ENCODE data around the gene KLHL21. TPM values are rescaled to one million over a fixed set of nuclear protein-coding genes. Genes with fewer than 3 reads are reported as not detected.
"Not testable (repeated sequence)": the region's sequence is repeated elsewhere in the genome, so short reads cannot be mapped to it uniquely, and the experiment has no call there.

KLHL21 gene, protein sequence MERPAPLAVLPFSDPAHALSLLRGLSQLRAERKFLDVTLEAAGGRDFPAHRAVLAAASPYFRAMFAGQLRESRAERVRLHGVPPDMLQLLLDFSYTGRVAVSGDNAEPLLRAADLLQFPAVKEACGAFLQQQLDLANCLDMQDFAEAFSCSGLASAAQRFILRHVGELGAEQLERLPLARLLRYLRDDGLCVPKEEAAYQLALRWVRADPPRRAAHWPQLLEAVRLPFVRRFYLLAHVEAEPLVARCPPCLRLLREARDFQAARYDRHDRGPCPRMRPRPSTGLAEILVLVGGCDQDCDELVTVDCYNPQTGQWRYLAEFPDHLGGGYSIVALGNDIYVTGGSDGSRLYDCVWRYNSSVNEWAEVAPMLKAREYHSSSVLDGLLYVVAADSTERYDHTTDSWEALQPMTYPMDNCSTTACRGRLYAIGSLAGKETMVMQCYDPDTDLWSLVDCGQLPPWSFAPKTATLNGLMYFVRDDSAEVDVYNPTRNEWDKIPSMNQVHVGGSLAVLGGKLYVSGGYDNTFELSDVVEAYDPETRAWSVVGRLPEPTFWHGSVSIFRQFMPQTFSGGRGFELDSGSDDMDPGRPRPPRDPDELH
- polyA plus RNA-seq (2013, experiment 1 of 2): 12.7 TPM
- 10.0 TPM for polyA plus RNA-seq (2013, experiment 2 of 2)

DNA sequence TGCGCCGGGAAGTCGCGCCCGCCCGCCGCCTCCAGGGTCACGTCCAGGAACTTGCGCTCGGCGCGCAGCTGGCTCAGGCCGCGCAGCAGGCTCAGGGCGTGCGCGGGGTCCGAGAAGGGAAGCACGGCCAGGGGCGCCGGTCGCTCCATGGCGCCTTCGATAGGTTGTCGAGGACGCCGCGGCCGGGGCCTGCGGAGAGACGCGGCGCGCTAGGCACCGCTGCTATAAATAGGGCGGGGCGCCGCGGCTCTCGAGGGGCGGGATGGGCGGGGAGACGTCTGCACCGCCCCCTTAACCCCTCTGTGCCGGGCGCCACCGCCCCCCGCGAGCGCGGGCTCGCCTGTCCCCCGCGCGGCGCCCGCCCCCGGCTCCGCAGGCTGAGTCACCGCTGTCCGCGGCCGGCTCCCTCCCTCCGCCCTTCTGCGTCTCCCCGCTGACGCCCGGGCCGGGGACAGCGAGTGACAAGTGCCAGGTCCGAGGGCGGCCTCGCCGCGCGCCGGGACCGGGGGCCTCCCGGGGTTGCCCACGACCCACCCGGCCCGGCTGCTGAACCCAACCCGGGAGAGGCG lies at the start of gene KLHL21:
TSS of gene KLHL21 (minus strand) at position 201 of the 569 bp plus-strand sequence. CDS start at position 149, 52 bp downstream.
- Histone ChIP-seq H3K9me3 (ENCODE audit: insufficient read depth, low read depth, low read length) (no peaks in the 10 kb centered on the region), H3K36me3 (ENCODE audit: insufficient read depth, low read length) (peaks cover 17% of the 10 kb centered on the region), H3K4me3 (ENCODE audit: low read length) (peak within 1 kb of the TSS; percentile 97), H3K27ac (ENCODE audit: low read depth, low read length) (peak within 1 kb of the TSS; percentile 87), H3K4me1 (ENCODE audit: insufficient read depth, low read length) (peaks cover 22% of the 10 kb centered on the region; the same call in 1 of the 2 replicates), H3K27me3 (ENCODE audit: insufficient read depth, low read length) (no peaks in the 10 kb centered on the region), H3K9ac (ENCODE audit: low read depth, low read length) (peak within 1 kb of the TSS; percentile 91)
- under 1% methylated on average over 84 of the region's 84 CpGs for WGBS

DNA sequence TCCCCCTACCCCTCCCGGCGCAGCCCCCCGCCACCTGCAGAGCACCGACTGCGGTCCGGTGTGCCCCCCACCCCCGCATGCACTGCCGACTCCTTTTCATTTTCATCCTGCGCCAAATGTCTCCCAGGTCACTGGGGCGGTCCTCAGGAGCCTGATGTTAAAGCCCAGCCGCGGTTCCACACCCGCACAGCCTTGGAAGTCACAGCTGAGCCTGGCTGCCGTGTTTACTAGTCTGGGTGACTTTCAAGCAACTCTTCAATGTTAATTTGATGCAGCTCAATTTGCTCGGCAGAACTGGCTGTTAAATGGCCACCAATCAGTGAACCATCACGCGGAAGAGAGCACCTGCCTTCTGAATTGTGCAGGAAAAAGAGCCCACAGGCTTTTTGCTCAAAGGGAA lies 49.2 kb upstream of the KLHL21 start:
- Histone ChIP-seq H3K9ac (ENCODE audit: low read depth, low read length) (no peak overlapping the region), H3K9me3 (ENCODE audit: insufficient read depth, low read depth, low read length) (no peaks in the 10 kb centered on the region), H3K27me3 (ENCODE audit: insufficient read depth, low read length) (no peaks in the 10 kb centered on the region), H3K4me1 (ENCODE audit: insufficient read depth, low read length) (no peaks in the 10 kb centered on the region), H3K27ac (ENCODE audit: low read depth, low read length) (no peak overlapping the region), H3K36me3 (ENCODE audit: insufficient read depth, low read length) (peaks cover 52% of the 10 kb centered on the region), H3K4me3 (ENCODE audit: low read length) (no peak overlapping the region)
- 96% methylated on average over 17 of the region's 17 CpGs for WGBS

DNA sequence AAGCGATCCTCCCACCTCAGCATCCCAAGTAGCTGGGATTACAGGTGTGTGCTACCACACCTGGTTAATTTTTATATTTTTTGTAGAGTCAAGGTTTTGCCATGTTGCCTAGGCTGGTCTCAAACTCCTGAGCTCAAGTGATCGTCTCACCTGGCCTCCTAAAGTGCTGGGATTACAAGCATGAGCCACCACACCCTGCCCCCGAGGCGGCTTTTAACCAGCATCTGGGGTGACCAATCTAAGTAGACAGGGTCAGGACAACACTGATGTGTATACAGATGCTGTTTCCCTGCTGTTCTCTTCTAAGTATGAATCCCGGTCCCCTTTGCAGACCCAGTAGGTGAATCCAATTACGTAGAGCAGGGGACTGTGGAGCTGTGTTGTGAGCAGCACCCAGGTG lies 45.9 kb upstream of the KLHL21 start:
- H3K4me3 ChIP-seq (ENCODE audit: low read length): no peak overlapping the region
- peaks cover 66% of the 10 kb centered on the region for H3K36me3 ChIP-seq (ENCODE audit: insufficient read depth, low read length)
- no peaks in the 10 kb centered on the region; the same call in 1 of the 2 replicates for H3K4me1 ChIP-seq (ENCODE audit: insufficient read depth, low read length)
- H3K9me3 ChIP-seq (ENCODE audit: insufficient read depth, low read depth, low read length): no peaks in the 10 kb centered on the region
- no peak overlapping the region for H3K9ac ChIP-seq (ENCODE audit: low read depth, low read length)
- 85% methylated on average over 6 of the region's 6 CpGs for WGBS
- H3K27me3 ChIP-seq (ENCODE audit: insufficient read depth, low read length): no peaks in the 10 kb centered on the region
- no peak overlapping the region for H3K27ac ChIP-seq (ENCODE audit: low read depth, low read length)

DNA sequence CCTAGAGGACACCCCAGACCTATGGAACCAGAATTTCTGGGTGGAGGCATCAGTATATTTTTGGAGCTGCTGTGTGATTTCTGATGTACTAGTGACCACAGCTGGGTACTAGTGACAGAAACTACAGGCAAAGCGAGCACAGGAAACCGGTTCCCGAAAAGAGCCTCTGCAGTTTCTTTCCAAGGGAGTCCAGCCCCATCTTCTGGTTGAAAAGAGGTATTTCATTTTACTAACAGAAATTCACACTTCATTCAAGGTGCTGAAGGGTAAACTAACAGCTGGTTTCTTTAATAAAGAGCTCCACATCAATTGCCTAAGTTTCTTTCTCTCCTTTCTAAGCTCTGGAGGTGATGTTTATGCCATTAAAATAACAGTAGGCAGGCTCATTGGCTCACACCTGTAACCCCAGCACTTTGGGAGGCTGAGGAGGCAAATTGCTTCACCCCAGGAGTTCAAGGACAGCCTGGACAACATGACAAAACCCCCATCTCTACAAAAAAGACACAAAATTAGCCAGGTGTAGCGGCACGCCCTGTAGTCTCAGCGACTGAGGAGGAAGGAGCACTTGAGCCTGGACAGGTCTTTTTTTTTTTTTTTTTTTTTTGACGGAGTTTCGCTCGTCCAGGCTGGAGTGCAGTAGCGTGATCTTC lies 44.0 kb upstream of the KLHL21 start:
- Histone ChIP-seq H3K9ac (ENCODE audit: low read depth, low read length) (no peak overlapping the region), H3K36me3 (ENCODE audit: insufficient read depth, low read length) (peaks cover 66% of the 10 kb centered on the region), H3K27ac (ENCODE audit: low read depth, low read length) (peak overlapping the region; percentile 14; the same call in 1 of the 2 replicates), H3K4me3 (ENCODE audit: low read length) (no peak overlapping the region), H3K27me3 (ENCODE audit: insufficient read depth, low read length) (no peaks in the 10 kb centered on the region), H3K9me3 (ENCODE audit: insufficient read depth, low read depth, low read length) (no peaks in the 10 kb centered on the region), H3K4me1 (ENCODE audit: insufficient read depth, low read length) (no peaks in the 10 kb centered on the region; the same call in 1 of the 2 replicates)
- 73% methylated on average over 10 of the region's 10 CpGs for WGBS

DNA sequence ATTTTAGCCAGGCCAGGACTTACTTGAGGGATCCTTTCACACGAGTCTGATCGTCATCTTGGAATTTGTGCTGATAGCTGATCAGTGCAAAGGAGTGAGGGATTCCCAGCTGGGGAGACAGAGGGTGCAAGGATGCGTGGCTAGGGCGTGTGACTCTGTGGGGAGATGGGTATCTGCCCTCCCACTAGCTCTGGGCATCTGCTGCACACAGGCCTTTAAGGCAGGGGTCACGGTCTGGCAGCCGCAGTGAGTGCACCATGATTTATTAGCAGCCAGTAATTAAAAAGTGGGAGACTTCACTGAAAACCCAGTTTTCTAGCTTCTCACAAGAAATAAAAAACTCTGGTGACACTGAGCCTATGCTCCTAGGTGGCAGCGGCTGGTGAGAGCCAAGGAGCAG lies 42.3 kb upstream of the KLHL21 start:
- no peak overlapping the region for H3K4me3 ChIP-seq (ENCODE audit: low read length)
- no peak overlapping the region for H3K9ac ChIP-seq (ENCODE audit: low read depth, low read length)
- no peaks in the 10 kb centered on the region for H3K27me3 ChIP-seq (ENCODE audit: insufficient read depth, low read length)
- H3K9me3 ChIP-seq (ENCODE audit: insufficient read depth, low read depth, low read length): no peaks in the 10 kb centered on the region
- 96% methylated on average over 7 of the region's 7 CpGs for WGBS
- H3K36me3 ChIP-seq (ENCODE audit: insufficient read depth, low read length): peaks cover 66% of the 10 kb centered on the region
- H3K4me1 ChIP-seq (ENCODE audit: insufficient read depth, low read length): no peaks in the 10 kb centered on the region; the same call in 1 of the 2 replicates
- no peak overlapping the region for H3K27ac ChIP-seq (ENCODE audit: low read depth, low read length)

DNA sequence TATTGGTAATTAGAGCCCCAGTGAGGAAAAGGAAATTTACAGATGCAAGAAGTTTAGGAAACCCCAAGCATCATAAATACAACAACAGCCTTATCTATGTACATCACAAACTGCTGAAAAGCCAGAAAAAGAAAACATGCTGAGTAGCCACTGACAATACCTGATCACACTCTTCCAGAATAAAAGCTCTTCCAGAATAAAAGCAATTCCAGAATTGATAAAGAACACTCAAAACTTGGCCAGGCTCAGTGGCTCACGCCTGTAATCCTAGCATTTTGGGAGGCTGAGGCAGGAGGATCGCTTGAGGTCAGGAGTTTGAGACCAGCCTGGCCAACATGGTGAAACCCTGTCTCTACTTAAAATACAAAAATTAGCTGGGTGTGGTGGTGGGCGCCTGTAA lies 38.2 kb upstream of the KLHL21 start:
- H3K9ac ChIP-seq (ENCODE audit: low read depth, low read length); H3K27ac ChIP-seq (ENCODE audit: low read depth, low read length); H3K9me3 ChIP-seq (ENCODE audit: insufficient read depth, low read depth, low read length); H3K27me3 ChIP-seq (ENCODE audit: insufficient read depth, low read length); H3K4me3 ChIP-seq (ENCODE audit: low read length); H3K4me1 ChIP-seq (ENCODE audit: insufficient read depth, low read length): not testable (repeated sequence)
- WGBS: 93% methylated on average over 3 of the region's 3 CpGs
- peaks cover 93% of the 10 kb centered on the region for H3K36me3 ChIP-seq (ENCODE audit: insufficient read depth, low read length)

DNA sequence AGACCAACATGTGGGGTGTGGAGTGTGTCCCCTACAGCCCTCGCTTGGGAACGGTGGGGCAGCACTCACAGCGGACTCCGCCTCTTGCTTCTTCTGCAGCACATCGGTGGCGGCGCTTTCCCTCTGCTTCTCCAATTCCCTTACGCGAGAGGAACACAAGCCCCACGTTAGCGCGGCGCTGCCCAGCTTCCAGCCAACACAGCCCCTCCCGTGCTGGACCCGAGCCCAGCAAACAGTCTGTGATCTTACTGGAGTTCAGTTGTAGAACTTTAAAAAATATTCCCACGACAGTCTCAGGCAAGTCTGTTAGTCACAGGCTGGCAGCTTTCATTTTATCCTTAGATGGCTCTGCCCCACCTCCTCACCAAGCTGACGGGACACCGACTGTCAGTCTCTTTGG lies 35.6 kb upstream of the KLHL21 start:
- Histone ChIP-seq H3K36me3 (ENCODE audit: insufficient read depth, low read length) (peaks cover 96% of the 10 kb centered on the region), H3K4me1 (ENCODE audit: insufficient read depth, low read length) (no peaks in the 10 kb centered on the region), H3K9ac (ENCODE audit: low read depth, low read length) (no peak overlapping the region), H3K27me3 (ENCODE audit: insufficient read depth, low read length) (no peaks in the 10 kb centered on the region), H3K27ac (ENCODE audit: low read depth, low read length) (no peak overlapping the region), H3K9me3 (ENCODE audit: insufficient read depth, low read depth, low read length) (no peaks in the 10 kb centered on the region), H3K4me3 (ENCODE audit: low read length) (no peak overlapping the region)
- 94% methylated on average over 18 of the region's 18 CpGs for WGBS

DNA sequence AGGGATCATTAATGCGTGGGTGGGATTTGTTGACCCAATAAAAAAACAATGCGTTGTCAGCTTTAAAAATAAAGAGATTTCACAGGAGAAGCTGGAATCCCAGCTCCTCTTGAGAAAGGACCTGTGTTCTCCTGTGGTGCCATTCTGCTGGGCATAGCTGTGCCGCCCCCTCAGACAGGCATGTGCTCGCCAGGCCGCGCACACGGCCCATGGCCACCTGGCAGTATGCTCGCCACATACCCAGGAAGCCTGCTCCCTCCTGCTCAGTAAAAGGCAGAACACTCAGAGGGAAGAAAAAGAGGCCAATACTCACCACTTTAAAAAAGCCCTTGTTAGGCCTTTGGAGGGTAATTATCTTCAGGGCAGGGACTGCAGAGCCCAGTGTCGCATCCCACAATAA lies 35.1 kb upstream of the KLHL21 start:
- no peaks in the 10 kb centered on the region for H3K4me1 ChIP-seq (ENCODE audit: insufficient read depth, low read length)
- no peaks in the 10 kb centered on the region for H3K9me3 ChIP-seq (ENCODE audit: insufficient read depth, low read depth, low read length)
- peaks cover 95% of the 10 kb centered on the region for H3K36me3 ChIP-seq (ENCODE audit: insufficient read depth, low read length)
- 98% methylated on average over 9 of the region's 9 CpGs for WGBS
- H3K4me3 ChIP-seq (ENCODE audit: low read length): no peak overlapping the region
- H3K27me3 ChIP-seq (ENCODE audit: insufficient read depth, low read length): no peaks in the 10 kb centered on the region
- no peak overlapping the region for H3K9ac ChIP-seq (ENCODE audit: low read depth, low read length)
- H3K27ac ChIP-seq (ENCODE audit: low read depth, low read length): no peak overlapping the region

DNA sequence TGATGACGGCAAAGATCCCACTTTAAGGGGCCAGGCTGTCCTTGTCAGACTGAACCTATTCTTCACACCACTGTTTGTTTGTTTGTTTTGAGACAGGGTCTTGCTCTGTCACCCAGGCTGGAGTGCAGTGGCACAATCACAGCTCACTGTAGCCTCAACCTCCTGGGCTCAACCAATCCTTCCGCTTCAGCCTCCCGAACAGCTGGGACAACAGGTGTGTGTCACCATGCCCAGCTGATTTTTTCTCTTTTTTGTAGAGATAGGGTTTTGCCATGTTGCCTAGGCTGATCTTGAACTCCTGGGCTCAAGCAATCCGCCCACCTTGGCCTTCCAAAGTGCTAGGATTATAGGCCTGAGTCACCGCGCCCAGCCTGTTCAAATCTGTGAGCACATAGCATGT lies 34.1 kb upstream of the KLHL21 start:
- H3K36me3 ChIP-seq (ENCODE audit: insufficient read depth, low read length): peaks cover 92% of the 10 kb centered on the region
- H3K4me1 ChIP-seq (ENCODE audit: insufficient read depth, low read length); H3K27ac ChIP-seq (ENCODE audit: low read depth, low read length); H3K9ac ChIP-seq (ENCODE audit: low read depth, low read length); H3K27me3 ChIP-seq (ENCODE audit: insufficient read depth, low read length); H3K4me3 ChIP-seq (ENCODE audit: low read length); H3K9me3 ChIP-seq (ENCODE audit: insufficient read depth, low read depth, low read length): not testable (repeated sequence)
- 96% methylated on average over 6 of the region's 6 CpGs for WGBS

DNA sequence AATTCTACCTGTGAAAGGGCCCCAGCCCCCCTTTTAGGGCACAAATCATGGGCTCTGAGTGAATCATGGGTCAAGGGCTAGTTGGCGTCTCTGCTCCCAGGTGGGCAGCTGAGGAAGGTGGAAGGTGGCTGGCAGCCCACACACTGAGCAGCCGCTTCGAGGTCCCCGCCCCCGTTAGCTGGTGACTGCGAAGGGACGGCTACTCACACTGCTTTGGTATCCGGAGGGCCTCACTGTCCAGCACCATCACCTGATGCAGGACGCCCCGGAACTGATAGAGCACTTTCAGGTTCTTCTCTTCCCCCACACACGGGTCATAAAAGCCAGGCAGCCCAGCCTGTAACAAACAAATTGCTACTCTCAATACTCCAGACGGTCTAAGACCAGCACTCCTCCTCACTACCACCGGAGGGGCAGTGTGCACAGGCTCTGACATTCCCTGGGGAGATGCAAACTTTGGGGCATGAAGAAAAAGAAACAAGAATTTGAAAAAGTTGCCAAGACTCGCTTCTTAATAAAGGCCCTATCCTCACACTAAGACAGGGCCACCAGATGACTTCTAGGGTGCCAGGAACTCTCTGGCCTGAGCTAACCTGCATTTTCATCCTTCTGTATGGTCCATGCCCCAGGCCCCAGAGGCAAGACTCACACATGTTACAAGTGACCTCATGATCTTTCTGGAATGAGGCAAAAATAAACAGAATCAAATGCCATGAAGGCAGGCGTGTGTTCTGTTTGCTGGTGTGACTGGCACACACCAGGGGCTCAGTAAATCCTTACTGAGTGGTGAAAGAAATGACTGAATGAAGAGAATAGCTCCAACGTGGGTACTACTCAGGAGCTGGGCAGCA lies 33.5 kb upstream of the KLHL21 start:
- peaks cover 87% of the 10 kb centered on the region for H3K36me3 ChIP-seq (ENCODE audit: insufficient read depth, low read length)
- no peaks in the 10 kb centered on the region for H3K9me3 ChIP-seq (ENCODE audit: insufficient read depth, low read depth, low read length)
- WGBS: 93% methylated on average over 16 of the region's 16 CpGs
- no peak overlapping the region for H3K27ac ChIP-seq (ENCODE audit: low read depth, low read length)
- H3K4me1 ChIP-seq (ENCODE audit: insufficient read depth, low read length): no peaks in the 10 kb centered on the region
- H3K4me3 ChIP-seq (ENCODE audit: low read length): no peak overlapping the region
- H3K27me3 ChIP-seq (ENCODE audit: insufficient read depth, low read length): no peaks in the 10 kb centered on the region
- H3K9ac ChIP-seq (ENCODE audit: low read depth, low read length): no peak overlapping the region

Measured in HUES64 (cell line).